ENCODE results near the gene ONECUT2. TPM values are rescaled to one million over a fixed set of nuclear protein-coding genes. Genes with fewer than 3 reads are reported as not detected.

Gene ONECUT2
- total RNA-seq, 2 donors from 2014 or later, result 0.10 to 0.39 TPM

GRCh38 chr18:57445488-57446319 is 10.5 kb downstream of the ONECUT2 start:
- H3K27me3 Mint-ChIP-seq, result peaks cover 36 to 50% of the 10 kb centered on the region in 2 donors
- ATAC-seq, result no peak
- no peaks in the 10 kb centered on the region for H3K9me3 Mint-ChIP-seq

GRCh38 chr18:57446322-57446721 is 11.1 kb downstream of the ONECUT2 start:
- Mint-ChIP-seq H3K36me3 (peaks cover 4% of the 10 kb centered on the region), H3K27me3 (peaks cover 36 to 48% of the 10 kb centered on the region in 2 donors), H3K27ac (no peak overlapping the region), H3K4me3 (no peak overlapping the region), H3K4me1 (ENCODE audit: low read depth in 2 of 2) (peaks cover 3 to 4% of the 10 kb centered on the region in 2 donors), H3K9me3 (no peaks in the 10 kb centered on the region)
- no peak for DNase-seq (ENCODE audit: low spot score)
- no peak for ATAC-seq

More at GRCh38 chr18:57445488-57446319, 10.5 kb downstream of the ONECUT2 start:
- peaks cover 3 to 5% of the 10 kb centered on the region in 2 donors for H3K4me1 Mint-ChIP-seq (ENCODE audit: low read depth in 2 of 2)
- H3K36me3 Mint-ChIP-seq, result peaks cover 4% of the 10 kb centered on the region
- H3K27ac Mint-ChIP-seq, result no peak overlapping the region
- no peak for DNase-seq (ENCODE audit: low spot score)
- no peak overlapping the region for H3K4me3 Mint-ChIP-seq

- H3K9me3 Mint-ChIP-seq, result no peaks in the 10 kb centered on the region
- H3K36me3 Mint-ChIP-seq, result peaks cover 4% of the 10 kb centered on the region
- H3K4me3 Mint-ChIP-seq, result no peak overlapping the region
- ATAC-seq (no peak), DNase-seq (ENCODE audit: low spot score) (no peak)
- H3K27me3 Mint-ChIP-seq, result peaks cover 32 to 48% of the 10 kb centered on the region in 2 donors
- no peak overlapping the region for H3K27ac Mint-ChIP-seq
- H3K4me1 Mint-ChIP-seq (ENCODE audit: low read depth in 2 of 2), result no peaks in the 10 kb centered on the region
Measured at GRCh38 chr18:57447154-57447621, 12.0 kb downstream of the ONECUT2 start.

GRCh38 chr18:57455576-57456129 is 20.5 kb downstream of the ONECUT2 start:
- peaks cover 8 to 27% of the 10 kb centered on the region in 2 donors for H3K27me3 Mint-ChIP-seq
- peaks cover 4% of the 10 kb centered on the region for H3K36me3 Mint-ChIP-seq
- H3K9me3 Mint-ChIP-seq, result peaks cover 3% of the 10 kb centered on the region
- no peak overlapping the region for H3K27ac Mint-ChIP-seq
- ATAC-seq (no peak), DNase-seq (ENCODE audit: low spot score) (no peak)
- no peak overlapping the region for H3K4me3 Mint-ChIP-seq
- no peaks in the 10 kb centered on the region for H3K4me1 Mint-ChIP-seq (ENCODE audit: low read depth in 2 of 2)

GRCh38 chr18:57461652-57462269 is 26.6 kb downstream of the ONECUT2 start:
- no peak overlapping the region for H3K27ac Mint-ChIP-seq
- no peaks in the 10 kb centered on the region for H3K36me3 Mint-ChIP-seq
- H3K4me1 Mint-ChIP-seq (ENCODE audit: low read depth in 2 of 2), result no peaks in the 10 kb centered on the region
- DNase-seq (ENCODE audit: low spot score) (no peak), ATAC-seq (no peak)
- H3K4me3 Mint-ChIP-seq, result no peak overlapping the region
- H3K9me3 Mint-ChIP-seq, result peaks cover 3% of the 10 kb centered on the region
- H3K27me3 Mint-ChIP-seq, result peaks cover 9 to 23% of the 10 kb centered on the region in 2 donors

- Mint-ChIP-seq H3K27me3 (peaks cover 11 to 23% of the 10 kb centered on the region in 2 donors), H3K4me3 (no peak overlapping the region), H3K4me1 (ENCODE audit: low read depth in 2 of 2) (no peaks in the 10 kb centered on the region), H3K36me3 (no peaks in the 10 kb centered on the region), H3K9me3 (no peaks in the 10 kb centered on the region), H3K27ac (no peak overlapping the region)
- DNase-seq (ENCODE audit: low spot score) (no peak), ATAC-seq (no peak)
Measured at GRCh38 chr18:57466307-57466706, 31.1 kb downstream of the ONECUT2 start.

- no peak for DNase-seq (ENCODE audit: low spot score)
- no peaks in the 10 kb centered on the region for H3K9me3 Mint-ChIP-seq
- H3K4me3 Mint-ChIP-seq, result no peak overlapping the region
- H3K36me3 Mint-ChIP-seq, result no peaks in the 10 kb centered on the region
- H3K27me3 Mint-ChIP-seq, result peaks cover 11 to 23% of the 10 kb centered on the region in 2 donors
- no peak overlapping the region for H3K27ac Mint-ChIP-seq
- no peak for ATAC-seq
- no peaks in the 10 kb centered on the region for H3K4me1 Mint-ChIP-seq (ENCODE audit: low read depth in 2 of 2)
Measured at GRCh38 chr18:57466745-57467409, 31.7 kb downstream of the ONECUT2 start.

- no peaks in the 10 kb centered on the region for H3K9me3 Mint-ChIP-seq
- H3K36me3 Mint-ChIP-seq, result no peaks in the 10 kb centered on the region
- no peaks in the 10 kb centered on the region for H3K4me1 Mint-ChIP-seq (ENCODE audit: low read depth in 2 of 2)
- ATAC-seq (no peak), DNase-seq (ENCODE audit: low spot score) (no peak)
- H3K4me3 Mint-ChIP-seq, result no peak overlapping the region
- no peak overlapping the region for H3K27ac Mint-ChIP-seq
- peaks cover 11 to 16% of the 10 kb centered on the region in 2 donors for H3K27me3 Mint-ChIP-seq
Measured at GRCh38 chr18:57469884-57470283, 34.7 kb downstream of the ONECUT2 start.

GRCh38 chr18:57475408-57475807 is 40.2 kb downstream of the ONECUT2 start:
- H3K27ac Mint-ChIP-seq, result no peak overlapping the region
- no peak for DNase-seq (ENCODE audit: low spot score)
- H3K9me3 Mint-ChIP-seq, result no peaks in the 10 kb centered on the region
- no peaks in the 10 kb centered on the region for H3K36me3 Mint-ChIP-seq
- H3K4me3 Mint-ChIP-seq, result no peak overlapping the region
- no peak for ATAC-seq
- peaks cover 0 to 13% of the 10 kb centered on the region in 2 donors for H3K27me3 Mint-ChIP-seq
- H3K4me1 Mint-ChIP-seq (ENCODE audit: low read depth in 2 of 2), result no peaks in the 10 kb centered on the region

- H3K9me3 Mint-ChIP-seq, result no peaks in the 10 kb centered on the region
- H3K27ac Mint-ChIP-seq, result no peak overlapping the region
- H3K4me1 Mint-ChIP-seq (ENCODE audit: low read depth in 2 of 2), result no peaks in the 10 kb centered on the region
- no peaks in the 10 kb centered on the region for H3K36me3 Mint-ChIP-seq
- DNase-seq (ENCODE audit: low spot score), result no peak
- H3K4me3 Mint-ChIP-seq, result no peak overlapping the region
- ATAC-seq, result no peak
- peaks cover 0 to 13% of the 10 kb centered on the region in 2 donors for H3K27me3 Mint-ChIP-seq
Measured at GRCh38 chr18:57475903-57476302, 40.7 kb downstream of the ONECUT2 start.

- Mint-ChIP-seq H3K4me1 (ENCODE audit: low read depth in 2 of 2) (no peaks in the 10 kb centered on the region), H3K27me3 (peaks cover 0 to 21% of the 10 kb centered on the region in 2 donors), H3K36me3 (no peaks in the 10 kb centered on the region), H3K4me3 (no peak overlapping the region), H3K27ac (no peak overlapping the region), H3K9me3 (no peaks in the 10 kb centered on the region)
- ATAC-seq, result no peak
- DNase-seq (ENCODE audit: low spot score), result no peak
Measured at GRCh38 chr18:57480733-57481132, 45.6 kb downstream of the ONECUT2 start.

GRCh38 chr18:57497372-57498294 is 62.5 kb downstream of the ONECUT2 start:
- Mint-ChIP-seq H3K27me3 (peaks cover 4 to 15% of the 10 kb centered on the region in 2 donors), H3K36me3 (no peaks in the 10 kb centered on the region), H3K4me3 (no peak overlapping the region), H3K27ac (no peak overlapping the region), H3K9me3 (no peaks in the 10 kb centered on the region), H3K4me1 (ENCODE audit: low read depth in 2 of 2) (no peaks in the 10 kb centered on the region)
- DNase-seq (ENCODE audit: low spot score) (no peak), ATAC-seq (no peak)

Data from natural killer cell treated with Interleukin-12 subunit alpha and Interleukin-12 subunit beta and Interleukin-15 and Interleukin-18, amount 100 ng/mL, for 72 hours (primary cell).